Ishikawa (cell line): ENCODE results near the gene FKBP7.
A peak's percentile ranks its signal among the peaks of the same experiment; 100 is the strongest.

Experiments
- CEBPB ChIP-seq: IDR thresholded peaks from 2 replicates; pipeline ENCODE4 v1.6.1; 2012
- CREB1 ChIP-seq: IDR thresholded peaks from 2 replicates; pipeline ENCODE4 v1.6.1; 2012; ENCODE audit warnings: low read depth
- EGR1 ChIP-seq: IDR thresholded peaks from 2 replicates; pipeline ENCODE4 v1.6.1; 2012
- EP300 ChIP-seq: IDR thresholded peaks from 2 replicates; pipeline ENCODE4 v1.6.1; 2012; ENCODE audit warnings: borderline replicate concordance
- FOXM1 ChIP-seq: IDR thresholded peaks from 2 replicates; pipeline ENCODE4 v1.6.1; 2012; ENCODE audit warnings: low read depth, borderline replicate concordance
- NFIC ChIP-seq: IDR thresholded peaks from 2 replicates; pipeline ENCODE4 v1.6.1; 2012
- RAD21 ChIP-seq: IDR thresholded peaks from 2 replicates; pipeline ENCODE4 v1.6.1; 2012; ENCODE audit warnings: low read depth
- REST ChIP-seq: IDR thresholded peaks from 2 replicates; pipeline ENCODE4 v1.6.1; 2012; ENCODE audit warnings: low read depth, mild to moderate bottlenecking
- TAF1 ChIP-seq: IDR thresholded peaks from 2 replicates; pipeline ENCODE4 v1.6.1; 2012; ENCODE audit warnings: low read depth, mild to moderate bottlenecking
- TCF12 ChIP-seq: IDR thresholded peaks from 2 replicates; pipeline ENCODE4 v1.6.1; 2012; ENCODE audit warnings: low read depth
- TEAD4 ChIP-seq: IDR thresholded peaks from 2 replicates; pipeline ENCODE4 v1.6.1; 2012
- YY1 ChIP-seq: IDR thresholded peaks from 2 replicates; pipeline ENCODE4 v1.6.1; 2012; ENCODE audit warnings: low read depth
- ZBTB7A ChIP-seq: IDR thresholded peaks from 2 replicates; pipeline ENCODE4 v1.6.1; 2012; ENCODE audit warnings: low read depth
- TF ChIP-seq, protein P1 (sequence below): IDR thresholded peaks from 2 replicates; pipeline ENCODE4 v1.6.1; 2012
- TF ChIP-seq, protein P2 (sequence below): IDR thresholded peaks from 2 replicates; pipeline ENCODE4 v1.6.1; 2012

FKBP7 gene

GRCh38 chr2:178496049-178496448 is 17.6 kb upstream of the FKBP7 start:
- TF ChIP-seq REST (no peak), TEAD4 (no peak), RAD21 (no peak), TCF12 (no peak), CEBPB (no peak), CREB1 (no peak), NFIC (no peak), FOXM1 (no peak), YY1 (no peak), ZBTB7A (no peak), EGR1 (no peak), EP300 (no peak), TAF1 (no peak)
- TF ChIP-seq, protein P1, sequence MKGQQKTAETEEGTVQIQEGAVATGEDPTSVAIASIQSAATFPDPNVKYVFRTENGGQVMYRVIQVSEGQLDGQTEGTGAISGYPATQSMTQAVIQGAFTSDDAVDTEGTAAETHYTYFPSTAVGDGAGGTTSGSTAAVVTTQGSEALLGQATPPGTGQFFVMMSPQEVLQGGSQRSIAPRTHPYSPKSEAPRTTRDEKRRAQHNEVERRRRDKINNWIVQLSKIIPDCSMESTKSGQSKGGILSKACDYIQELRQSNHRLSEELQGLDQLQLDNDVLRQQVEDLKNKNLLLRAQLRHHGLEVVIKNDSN, result no peak
- TF ChIP-seq, protein P2, sequence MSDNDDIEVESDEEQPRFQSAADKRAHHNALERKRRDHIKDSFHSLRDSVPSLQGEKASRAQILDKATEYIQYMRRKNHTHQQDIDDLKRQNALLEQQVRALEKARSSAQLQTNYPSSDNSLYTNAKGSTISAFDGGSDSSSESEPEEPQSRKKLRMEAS, result no peak

DNA sequence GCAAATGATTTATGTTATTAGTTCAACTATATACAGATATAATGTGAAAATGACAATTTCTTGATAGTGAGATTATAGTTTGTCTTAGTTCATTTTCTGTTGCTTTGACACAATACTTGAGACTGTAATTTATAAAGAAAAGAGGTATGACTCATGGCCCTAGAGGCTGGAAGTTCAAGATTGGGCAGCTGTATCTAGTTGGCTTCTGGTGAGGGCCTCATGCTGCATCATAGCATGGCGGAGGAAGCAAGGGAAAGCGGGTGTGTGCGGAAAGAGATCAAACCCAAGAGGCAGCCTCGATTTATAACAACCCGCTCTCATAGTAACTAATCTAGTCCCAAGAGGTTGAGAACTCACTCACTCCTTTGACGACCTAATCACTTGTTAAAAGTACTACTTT is 13.2 kb upstream of the FKBP7 start:
- TF ChIP-seq EP300 (no peak), NFIC (no peak), EGR1 (no peak), ZBTB7A (no peak), YY1 (no peak), CEBPB (no peak), TEAD4 (no peak), REST (no peak), TCF12 (no peak), TAF1 (no peak), FOXM1 (no peak), CREB1 (no peak), RAD21 (no peak)
- TF ChIP-seq, protein P1, result no peak
- TF ChIP-seq, protein P2, result no peak

DNA sequence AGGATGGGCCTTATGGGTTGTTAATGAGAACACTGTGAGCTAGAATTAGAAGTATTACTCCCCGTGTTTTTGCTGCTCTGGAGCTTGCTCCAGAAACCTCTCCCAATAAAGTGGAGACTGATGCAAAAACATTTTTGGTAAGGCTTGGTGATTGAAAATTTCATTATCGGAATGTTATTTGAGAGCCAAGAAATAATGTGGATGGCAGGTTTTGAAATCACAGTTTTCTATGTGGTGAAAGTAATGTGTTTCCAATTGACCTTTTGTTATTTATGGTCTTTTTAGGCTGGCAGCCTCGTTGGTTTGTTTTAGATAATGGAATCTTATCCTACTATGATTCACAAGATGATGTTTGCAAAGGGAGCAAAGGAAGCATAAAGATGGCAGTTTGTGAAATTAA is 7.0 kb upstream of the FKBP7 start:
- no peak for TF ChIP-seq TEAD4
- TF ChIP-seq CREB1, result no peak
- no peak for TF ChIP-seq RAD21
- TF ChIP-seq EP300, result no peak
- no peak for TF ChIP-seq TCF12
- no peak for TF ChIP-seq FOXM1
- TF ChIP-seq REST, result no peak
- no peak for TF ChIP-seq ZBTB7A
- no peak for TF ChIP-seq EGR1
- TF ChIP-seq, protein P2, result no peak
- TF ChIP-seq YY1, result no peak
- no peak for TF ChIP-seq NFIC

- TF ChIP-seq EP300, result no peak
- peak; percentile 84 for TF ChIP-seq NFIC
These were observed 6.0 kb upstream of the FKBP7 start for GRCh38 chr2:178484245-178485041.
